Activated naive CD4-positive, alpha-beta T cell treated with anti-CD3 and anti-CD28 coated beads, Interleukin-2, amount 50 U/mL, for 16 hours (primary cell): ENCODE data around the gene DCUN1D2.

Source experiments
- DNase-seq: peaks from one replicate; pipeline ENCODE4 v3.0.0-alpha.2; 2020

The DCUN1D2 gene

GRCh38 chr13:113518076-113518803, 27.7 kb upstream of the DCUN1D2 start:
- DNase-seq: no peak

- DNase-seq: no peak
Observed at GRCh38 chr13:113514847-113515246, 24.3 kb upstream of the DCUN1D2 start.

GRCh38 chr13:113513761-113514160, 23.2 kb upstream of the DCUN1D2 start:
- no peak for DNase-seq

GRCh38 chr13:113511361-113511760, 20.9 kb upstream of the DCUN1D2 start:
- no peak for DNase-seq

- DNase-seq: no peak
Observed at GRCh38 chr13:113510871-113511270, 20.4 kb upstream of the DCUN1D2 start.

- no peak for DNase-seq
Observed at GRCh38 chr13:113509989-113510388, 19.5 kb upstream of the DCUN1D2 start.

GRCh38 chr13:113508521-113509254, 18.2 kb upstream of the DCUN1D2 start:
- no peak for DNase-seq

GRCh38 chr13:113507505-113508345, 17.2 kb upstream of the DCUN1D2 start:
- DNase-seq: no peak

- DNase-seq: no peak
Observed at GRCh38 chr13:113506871-113507388, 16.4 kb upstream of the DCUN1D2 start.

- DNase-seq: no peak
Observed at GRCh38 chr13:113506025-113506685, 15.6 kb upstream of the DCUN1D2 start.

- no peak for DNase-seq
Observed at GRCh38 chr13:113502686-113503085, 12.2 kb upstream of the DCUN1D2 start.

GRCh38 chr13:113500530-113501265, 10.2 kb upstream of the DCUN1D2 start:
- DNase-seq: no peak

- no peak for DNase-seq
Observed at GRCh38 chr13:113499936-113500335, 9.4 kb upstream of the DCUN1D2 start.

- no peak for DNase-seq
Observed at GRCh38 chr13:113498905-113499304, 8.4 kb upstream of the DCUN1D2 start.

GRCh38 chr13:113497217-113497616, 6.7 kb upstream of the DCUN1D2 start:
- DNase-seq: no peak

GRCh38 chr13:113495494-113496210, 5.1 kb upstream of the DCUN1D2 start:
- DNase-seq: no peak

GRCh38 chr13:113493315-113493951, 2.9 kb upstream of the DCUN1D2 start:
- DNase-seq: no peak

- no peak for DNase-seq
Observed at GRCh38 chr13:113491982-113492381, 1.5 kb upstream of the DCUN1D2 start.

GRCh38 chr13:113491418-113491883, 940 bp upstream of the DCUN1D2 start:
- no peak for DNase-seq
